ENCODE results near the gene SPOCK1. TPM values are rescaled to one million over a fixed set of nuclear protein-coding genes. Genes with fewer than 3 reads are reported as not detected.
A peak's percentile ranks its signal among the peaks of the same experiment; 100 is the strongest.

Gene SPOCK1
- total and polyA plus RNA-seq, 2 of the 4 experiments (the other 2 are of a cell fraction) = 5.0 to 20.3 TPM

- Histone ChIP-seq H3K56ac (ENCODE audit: extremely low read depth, insufficient read depth, low read length) (no peak overlapping the region), H3K4ac (ENCODE audit: low read depth, low read length) (no peak overlapping the region), H2BK5ac (ENCODE audit: low read depth, low read length, poor library complexity, severe bottlenecking) (no peak overlapping the region), H3K27ac (ENCODE audit: insufficient read depth, low read length) (no peak overlapping the region), H3K9me3 (ENCODE audit: control insufficient read depth, insufficient read depth, low read length) (no peaks in the 10 kb centered on the region), H3K9ac (ENCODE audit: low read depth, low read length) (no peak overlapping the region), H2AK9ac (replicated peaks; ENCODE audit: low read depth, low read length, poor library complexity) (no peak overlapping the region), H2BK15ac (ENCODE audit: low read depth, low read length) (no peak overlapping the region), H3K4me3 (ENCODE audit: insufficient read depth, low read depth, low read length) (no peak overlapping the region), H4K5ac (ENCODE audit: low read depth, low read length) (no peak overlapping the region), H2AFZ (replicated peaks; ENCODE audit: low read length, poor library complexity) (no peak overlapping the region), H4K91ac (ENCODE audit: insufficient read depth, low read depth, low read length) (no peak overlapping the region), H3K9me1 (ENCODE audit: insufficient read depth, low read length) (no peaks in the 10 kb centered on the region), H3K79me1 (ENCODE audit: low read depth in 1 of 2, low read length in 2 of 2) (no peaks in the 10 kb centered on the region), H3K14ac (replicated peaks; ENCODE audit: low read depth, low read length) (no peak overlapping the region), H3K18ac (ENCODE audit: low read depth, low read length) (no peak overlapping the region), H3K4me1 (ENCODE audit: control insufficient read depth, insufficient read depth, low read length) (no peaks in the 10 kb centered on the region), H3K4me2 (ENCODE audit: low read depth, low read length) (no peak overlapping the region), H3K27me3 (ENCODE audit: control insufficient read depth, insufficient read depth, low read length) (no peaks in the 10 kb centered on the region), H4K20me1 (ENCODE audit: insufficient read depth, low read length) (no peaks in the 10 kb centered on the region), H4K8ac (ENCODE audit: low read depth in 2 of 2, low read length in 2 of 2) (no peak overlapping the region), H3K36me3 (ENCODE audit: control insufficient read depth, insufficient read depth, low read length) (no peaks in the 10 kb centered on the region), H3K23ac (ENCODE audit: low read depth, low read length) (no peak overlapping the region), H2BK120ac (ENCODE audit: low read depth, low read length) (no peak overlapping the region), H2BK20ac (ENCODE audit: low read depth, low read length) (no peak overlapping the region), H2AK5ac (ENCODE audit: low read depth, low read length) (no peak overlapping the region)
- POLR2A ChIA-PET (ENCODE audit: unreplicated experiment) = no interaction called here
- peak; percentile 50 for TF ChIP-seq RAD21 (IDR thresholded peaks at IDR 0.05; ENCODE audit: low read length)
- TF ChIP-seq FOS (IDR thresholded peaks at IDR 0.05; ENCODE audit: low read depth, low read length) = no peak
- TF ChIP-seq SMC3 (IDR thresholded peaks at IDR 0.05; ENCODE audit: low read depth, low read length) = peak; percentile 48; the same call in 1 of the 2 replicates
- TF ChIP-seq CTCF (conservative IDR thresholded peaks at IDR 0.05; ENCODE audit: low read depth, low read length) = peak; percentile 49
- CTCF ChIA-PET = no interaction called here
- dilution Hi-C loops (cut with HindIII; ENCODE audit: low sequenced_read_pairs, unreplicated experiment) = no loop called here
- DNase-seq = peak; percentile 11
- BruUV-seq (replicated peaks) = no TSS peak
- no CpG with 5 or more reads among the region's 3 CpGs for WGBS, 2 experiments (ENCODE audit: extremely low coverage in 2 of 2, insufficient read length in 1 of 2)
- in situ Hi-C loops (cut with MboI; ENCODE audit: low sequenced_read_pairs) = no loop called here
- intact Hi-C loops (cut with micrococcal nuclease) = loop anchor here (5.0 kb wide), 1 partner anchor 804 kb away; no protein-coding TSS in a partner anchor
- ATAC-seq (ENCODE audit: low read depth) = no peak
Observed at GRCh38 chr5:137051161-137051560, 448.0 kb downstream of the SPOCK1 start.

All from IMR-90 (cell line).